ENCODE measurements around the gene GFPT2.

Gene GFPT2

GRCh38 chr5:180345781-180346180 is 7.4 kb downstream of the GFPT2 start:
- no peak overlapping the region for H3K27ac ChIP-seq (ENCODE audit: extremely low read depth, low read depth, low read length)
- no peak overlapping the region for H3K4me3 ChIP-seq (ENCODE audit: low read depth, low read length)
- TF ChIP-seq ZNF239 (tag by site-specific recombination; IDR thresholded peaks at IDR 0.05) (no peak), KLF8 (tag by site-specific recombination; IDR thresholded peaks at IDR 0.05) (no peak), ZNF266 (tag by site-specific recombination; IDR thresholded peaks at IDR 0.05; ENCODE audit: low read depth) (no peak), ZIC2 (tag by site-specific recombination; IDR thresholded peaks at IDR 0.05) (no peak), ZFP69B (tag by site-specific recombination; IDR thresholded peaks at IDR 0.05) (no peak), ZXDB (tag by site-specific recombination; IDR thresholded peaks at IDR 0.05) (no peak), ZNF391 (tag by site-specific recombination; IDR thresholded peaks at IDR 0.05; ENCODE audit: borderline replicate concordance, low read depth) (no peak), ZNF621 (tag by site-specific recombination; IDR thresholded peaks at IDR 0.05) (no peak), ZNF449 (tag by site-specific recombination; IDR thresholded peaks at IDR 0.05) (no peak), GLIS1 (tag by site-specific recombination; IDR thresholded peaks at IDR 0.05) (no peak), ZNF785 (tag by site-specific recombination; IDR thresholded peaks at IDR 0.05) (no peak), ZBTB17 (tag by site-specific recombination; IDR thresholded peaks at IDR 0.05) (no peak), ZFP37 (tag by site-specific recombination; IDR thresholded peaks at IDR 0.05) (no peak), ZNF701 (tag by site-specific recombination; IDR thresholded peaks at IDR 0.05) (no peak), KLF17 (tag by site-specific recombination; IDR thresholded peaks at IDR 0.05) (no peak), ZNF426 (tag by site-specific recombination; IDR thresholded peaks at IDR 0.05) (no peak), ZNF16 (tag by site-specific recombination; IDR thresholded peaks at IDR 0.05; ENCODE audit: low read depth) (no peak)
- ChIA-PET CTCF (interaction anchor here (1.1 to 3.2 kb wide), 2 partner anchors 17 to 30 kb away, joined by 4 to 17 read pairs; no protein-coding TSS in a partner anchor), POLR2A (no interaction called here)
- no peaks in the 10 kb centered on the region for H3K9me3 ChIP-seq (ENCODE audit: control insufficient read depth, insufficient read depth, low read depth, low read length)
- peaks cover 0 to 5% of the 10 kb centered on the region in 2 experiments; a peak in 1 of 3 replicates for H3K36me3 ChIP-seq (ENCODE audit: control insufficient read depth in 2 of 2, insufficient read depth in 1 of 2, low read length in 2 of 2)
- no peaks in the 10 kb centered on the region for H3K4me1 ChIP-seq (ENCODE audit: control insufficient read depth, insufficient read depth, low read length)

GRCh38 chr5:180345186-180345585 is 8.0 kb downstream of the GFPT2 start:
- Histone ChIP-seq H3K4me1 (ENCODE audit: control insufficient read depth, insufficient read depth, low read length) (no peaks in the 10 kb centered on the region), H3K4me3 (ENCODE audit: low read depth, low read length) (no peak overlapping the region), H3K27ac (ENCODE audit: extremely low read depth, low read depth, low read length) (no peak overlapping the region), H3K36me3 (ENCODE audit: control insufficient read depth in 2 of 2, insufficient read depth in 1 of 2, low read length in 2 of 2) (peaks cover 0 to 3% of the 10 kb centered on the region in 2 experiments; a peak in 1 of 3 replicates), H3K9me3 (ENCODE audit: control insufficient read depth, insufficient read depth, low read depth, low read length) (no peaks in the 10 kb centered on the region)
- ChIA-PET CTCF (interaction anchor here (0.6 to 3.2 kb wide), 2 partner anchors 12 to 17 kb away, joined by 7 to 17 read pairs; no protein-coding TSS in a partner anchor), POLR2A (no interaction called here)
- TF ChIP-seq ZNF26 (tag by site-specific recombination; IDR thresholded peaks at IDR 0.05), result no peak

- ChIA-PET CTCF (interaction anchor here (0.6 to 3.2 kb wide), 2 partner anchors 12 to 16 kb away, joined by 7 to 17 read pairs; no protein-coding TSS in a partner anchor), POLR2A (no interaction called here)
- Histone ChIP-seq H3K4me1 (ENCODE audit: control insufficient read depth, insufficient read depth, low read length) (no peaks in the 10 kb centered on the region), H3K9me3 (ENCODE audit: control insufficient read depth, insufficient read depth, low read depth, low read length) (no peaks in the 10 kb centered on the region), H3K4me3 (ENCODE audit: low read depth, low read length) (no peak overlapping the region), H3K27ac (ENCODE audit: extremely low read depth, low read depth, low read length) (no peak overlapping the region), H3K36me3 (ENCODE audit: control insufficient read depth in 2 of 2, insufficient read depth in 1 of 2, low read length in 2 of 2) (no peaks in the 10 kb centered on the region)
- TF ChIP-seq ZNF48 (tag by site-specific recombination; IDR thresholded peaks at IDR 0.05) (no peak), ZNF626 (tag by site-specific recombination; IDR thresholded peaks at IDR 0.05) (no peak), ZNF629 (tag by site-specific recombination; IDR thresholded peaks at IDR 0.05) (no peak), ZNF704 (tag by site-specific recombination; IDR thresholded peaks at IDR 0.05) (no peak), KLF10 (tag by site-specific recombination; IDR thresholded peaks at IDR 0.05) (no peak), TSHZ1 (tag by site-specific recombination; IDR thresholded peaks at IDR 0.05; ENCODE audit: borderline replicate concordance) (no peak), ZNF416 (tag by site-specific recombination; IDR thresholded peaks at IDR 0.05) (no peak), ZNF426 (tag by site-specific recombination; IDR thresholded peaks at IDR 0.05) (no peak)
Measured at GRCh38 chr5:180344696-180344999, 8.5 kb downstream of the GFPT2 start.

All from HEK293 (cell line).